ENCODE results near the gene EEF1AKMT3.

Gene EEF1AKMT3

DNA sequence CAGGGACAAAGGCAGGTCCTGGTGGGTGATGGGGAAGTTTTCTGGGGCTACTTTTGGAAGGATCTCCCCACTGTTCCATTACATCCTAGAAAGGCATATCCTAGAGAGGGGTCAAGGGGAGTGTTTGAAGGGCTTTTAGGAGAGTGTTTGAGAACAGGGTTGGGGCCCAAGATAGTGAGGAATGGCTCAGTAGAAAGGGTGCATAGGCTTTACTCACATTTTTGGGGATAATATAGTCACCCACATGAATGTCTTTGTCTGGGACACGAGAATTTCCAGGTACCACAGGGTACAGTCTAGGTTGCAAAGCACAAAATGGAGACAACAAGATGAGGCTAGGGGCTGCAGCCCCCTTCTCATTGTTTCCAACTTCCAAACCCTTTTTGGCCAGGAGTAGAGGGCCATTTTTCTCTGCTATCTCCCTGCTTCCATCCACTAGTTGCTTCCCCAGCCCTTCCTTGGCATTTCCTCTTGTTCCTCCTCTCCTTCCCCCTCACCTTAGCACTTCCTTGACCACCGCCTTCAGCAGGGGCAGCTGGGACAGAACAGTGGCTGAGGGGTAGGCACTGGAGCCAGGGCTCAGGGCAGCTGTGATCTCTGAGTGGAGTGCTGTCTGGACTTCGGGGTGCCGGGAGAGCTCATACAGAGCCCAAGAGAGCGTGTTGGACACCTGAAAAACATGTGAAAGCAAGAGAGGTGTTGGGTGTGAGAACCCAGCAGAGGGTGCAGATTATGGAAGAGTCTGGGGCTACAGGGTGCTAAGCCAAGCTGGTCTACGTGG, 8.3 kb upstream of the EEF1AKMT3 start:
- Histone ChIP-seq H3K4me3 (ENCODE audit: low read depth in 1 of 2, low read length in 2 of 2) (no peak overlapping the region), H3K9ac (ENCODE audit: low read length) (no peak overlapping the region), H3K4me1 (ENCODE audit: insufficient read depth, low read length) (peaks cover 29% of the 10 kb centered on the region), H3K27me3 (ENCODE audit: control insufficient read depth in 1 of 2, insufficient read depth in 2 of 2, low read length in 2 of 2) (peaks cover 40 to 52% of the 10 kb centered on the region in 2 donors), H3K27ac (ENCODE audit: low read depth, low read length) (no peak overlapping the region), H3K9me3 (ENCODE audit: low read length) (no peaks in the 10 kb centered on the region), H3K36me3 (ENCODE audit: insufficient read depth, low read length) (peaks cover 7% of the 10 kb centered on the region)

- Histone ChIP-seq H3K4me3 (ENCODE audit: low read depth in 1 of 2, low read length in 2 of 2) (peak overlapping the region in 1 of 2 donors; percentile 46), H3K9me3 (ENCODE audit: low read length) (no peaks in the 10 kb centered on the region), H3K27ac (ENCODE audit: low read depth, low read length) (no peak overlapping the region), H3K4me1 (ENCODE audit: insufficient read depth, low read length) (peaks cover 29% of the 10 kb centered on the region), H3K27me3 (ENCODE audit: control insufficient read depth in 1 of 2, insufficient read depth in 2 of 2, low read length in 2 of 2) (peaks cover 40 to 52% of the 10 kb centered on the region in 2 donors), H3K9ac (ENCODE audit: low read length) (no peak overlapping the region), H3K36me3 (ENCODE audit: insufficient read depth, low read length) (peaks cover 5% of the 10 kb centered on the region)
Measured at GRCh38 chr12:57764662-57765002, 7.8 kb upstream of the EEF1AKMT3 start.

DNA sequence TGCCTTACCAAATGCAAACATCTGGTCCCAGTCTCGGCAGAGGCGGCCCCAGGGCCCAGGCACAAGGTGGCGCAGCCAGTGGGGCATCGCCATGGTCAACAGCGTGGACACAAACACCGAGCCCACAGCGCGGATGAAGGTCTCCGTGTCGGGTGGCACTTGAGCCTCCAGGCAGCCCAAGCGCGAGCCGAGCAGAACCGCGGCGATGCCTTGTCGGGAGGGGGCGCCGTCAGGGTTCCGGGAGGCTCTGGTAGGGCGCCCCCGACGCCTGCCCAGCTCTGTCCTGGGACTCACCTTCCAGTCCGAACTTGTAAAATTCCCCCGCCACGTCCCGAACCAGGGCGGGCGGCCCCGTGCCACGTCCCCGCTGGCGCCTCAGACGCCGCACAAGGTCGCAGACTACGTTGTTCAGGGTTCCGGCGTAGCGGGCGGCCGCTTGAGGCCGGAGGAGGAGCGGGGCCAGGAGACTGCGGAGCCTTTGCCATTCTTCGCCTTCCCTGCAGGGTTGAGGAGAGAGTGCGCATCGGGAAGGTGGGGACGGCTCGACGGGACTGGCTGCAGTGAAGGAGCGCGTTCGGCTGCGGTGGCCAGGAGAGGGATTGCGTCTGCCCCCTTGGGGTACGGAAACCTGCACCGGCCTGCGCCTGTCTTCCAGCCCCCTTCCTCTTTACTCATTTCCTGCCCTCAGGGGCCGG, 7.3 kb upstream of the EEF1AKMT3 start:
- H3K4me3 ChIP-seq (ENCODE audit: low read depth in 1 of 2, low read length in 2 of 2): peak overlapping the region; percentile 1 to 46
- H3K4me1 ChIP-seq (ENCODE audit: insufficient read depth, low read length): peaks cover 29% of the 10 kb centered on the region
- peaks cover 40 to 52% of the 10 kb centered on the region in 2 donors for H3K27me3 ChIP-seq (ENCODE audit: control insufficient read depth in 1 of 2, insufficient read depth in 2 of 2, low read length in 2 of 2)
- H3K9me3 ChIP-seq (ENCODE audit: low read length): no peaks in the 10 kb centered on the region
- no peak overlapping the region for H3K27ac ChIP-seq (ENCODE audit: low read depth, low read length)
- no peak overlapping the region for H3K9ac ChIP-seq (ENCODE audit: low read length)
- peaks cover 5% of the 10 kb centered on the region for H3K36me3 ChIP-seq (ENCODE audit: insufficient read depth, low read length)

DNA sequence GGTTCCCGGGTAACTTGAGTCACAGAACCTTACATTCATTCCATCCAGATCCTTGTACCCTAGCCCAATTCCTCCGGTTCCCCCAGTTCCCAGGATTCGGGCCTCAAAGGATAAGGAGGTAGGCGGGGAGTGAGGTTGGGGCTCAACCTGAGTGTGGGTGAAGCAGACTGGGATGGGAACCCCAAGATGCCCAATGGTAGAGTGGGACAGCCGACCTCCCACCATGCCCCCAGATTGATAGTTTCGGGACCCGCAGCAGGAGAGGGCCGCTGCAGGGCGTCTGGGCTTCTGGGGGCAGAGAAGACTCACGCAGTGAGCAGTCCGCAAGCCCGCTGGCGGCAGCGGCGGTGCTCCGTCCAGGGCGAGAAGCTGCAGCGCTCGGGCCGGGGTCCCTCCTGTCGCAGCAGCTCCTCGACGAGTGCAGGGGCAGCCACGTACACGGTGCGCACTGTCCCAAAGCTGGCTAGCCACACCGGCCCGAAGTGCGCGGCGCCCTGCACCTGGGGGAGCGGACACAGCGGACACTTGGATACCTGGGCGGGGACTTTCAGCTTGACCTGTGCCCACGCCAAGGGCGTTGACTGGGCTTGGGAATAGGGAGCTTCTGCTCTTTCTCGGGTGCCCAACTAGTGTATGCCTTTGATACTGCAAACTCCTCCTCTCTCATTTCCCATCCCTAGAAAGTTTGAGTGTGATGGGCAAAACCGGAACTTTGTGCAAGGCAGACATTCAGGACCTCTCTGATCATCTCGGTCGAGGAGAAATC, 6.5 kb upstream of the EEF1AKMT3 start:
- Histone ChIP-seq H3K9ac (ENCODE audit: low read length) (no peak overlapping the region), H3K27ac (ENCODE audit: low read depth, low read length) (no peak overlapping the region), H3K9me3 (ENCODE audit: low read length) (no peaks in the 10 kb centered on the region), H3K27me3 (ENCODE audit: control insufficient read depth in 1 of 2, insufficient read depth in 2 of 2, low read length in 2 of 2) (peaks cover 40 to 48% of the 10 kb centered on the region in 2 donors), H3K4me1 (ENCODE audit: insufficient read depth, low read length) (peaks cover 29% of the 10 kb centered on the region), H3K36me3 (ENCODE audit: insufficient read depth, low read length) (peaks cover 5% of the 10 kb centered on the region), H3K4me3 (ENCODE audit: low read depth in 1 of 2, low read length in 2 of 2) (peak overlapping the region; percentile 15 to 46)

GRCh38 chr12:57766464-57767304, 5.7 kb upstream of the EEF1AKMT3 start, which contains the start of gene CYP27B1:
Gene CYP27B1 (minus strand): TSS chr12:57767078. CDS start chr12:57767041, 37 bp downstream.
- Histone ChIP-seq H3K4me3 (ENCODE audit: low read depth in 1 of 2, low read length in 2 of 2) (peak within 1 kb of the TSS; percentile 15 to 43), H3K27me3 (ENCODE audit: control insufficient read depth in 1 of 2, insufficient read depth in 2 of 2, low read length in 2 of 2) (peaks cover 40% of the 10 kb centered on the region in 2 donors), H3K4me1 (ENCODE audit: insufficient read depth, low read length) (peaks cover 29% of the 10 kb centered on the region), H3K9ac (ENCODE audit: low read length) (no peak within 1 kb of the TSS), H3K27ac (ENCODE audit: low read depth, low read length) (no peak within 1 kb of the TSS), H3K9me3 (ENCODE audit: low read length) (no peaks in the 10 kb centered on the region), H3K36me3 (ENCODE audit: insufficient read depth, low read length) (peaks cover 5% of the 10 kb centered on the region)

DNA sequence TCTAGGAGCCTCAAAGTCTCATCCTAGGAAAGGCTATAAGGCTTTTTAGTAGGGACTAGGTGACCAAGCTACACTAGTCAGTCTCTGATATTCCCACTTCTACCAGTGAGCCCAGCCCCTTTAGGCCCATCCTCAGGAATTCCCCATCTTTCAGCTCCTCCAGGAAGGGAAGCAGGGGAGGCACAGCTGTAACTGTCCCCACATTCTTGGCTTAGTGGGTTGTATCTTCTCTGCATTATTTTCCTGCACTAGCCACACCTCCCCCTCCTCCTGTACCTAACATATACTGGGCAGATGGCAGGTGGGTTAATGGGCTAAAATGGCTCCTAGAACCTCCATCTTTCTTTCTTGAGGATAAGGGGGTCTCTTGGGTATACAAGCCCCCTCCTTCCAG, 5.1 kb upstream of the EEF1AKMT3 start:
- Histone ChIP-seq H3K9me3 (ENCODE audit: low read length) (no peaks in the 10 kb centered on the region), H3K4me1 (ENCODE audit: insufficient read depth, low read length) (peaks cover 29% of the 10 kb centered on the region), H3K36me3 (ENCODE audit: insufficient read depth, low read length) (peaks cover 5% of the 10 kb centered on the region), H3K27me3 (ENCODE audit: control insufficient read depth in 1 of 2, insufficient read depth in 2 of 2, low read length in 2 of 2) (peaks cover 38 to 39% of the 10 kb centered on the region in 2 donors), H3K9ac (ENCODE audit: low read length) (no peak overlapping the region), H3K4me3 (ENCODE audit: low read depth in 1 of 2, low read length in 2 of 2) (no peak overlapping the region), H3K27ac (ENCODE audit: low read depth, low read length) (no peak overlapping the region)

DNA sequence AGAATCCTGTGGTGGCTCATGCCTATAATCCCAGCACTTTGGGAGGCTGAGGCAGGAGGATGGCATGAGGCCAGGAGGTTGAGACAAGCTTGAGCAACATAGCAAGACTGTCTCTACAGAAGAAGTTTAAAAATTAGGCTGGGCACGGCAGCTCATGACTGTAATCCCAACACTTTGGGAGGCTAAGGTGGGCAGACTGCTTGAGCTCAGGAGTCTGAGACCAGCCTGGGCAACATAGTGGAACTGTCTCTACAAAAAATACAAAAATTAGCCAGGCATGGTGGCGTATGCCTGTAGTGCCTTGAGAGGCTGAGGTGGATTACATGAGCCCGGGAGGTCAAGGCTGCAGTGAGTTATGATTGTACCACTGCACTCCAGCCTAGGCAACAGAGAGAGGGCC, 4.5 kb upstream of the EEF1AKMT3 start:
- Histone ChIP-seq H3K27ac (ENCODE audit: low read depth, low read length) (no peak overlapping the region), H3K4me1 (ENCODE audit: insufficient read depth, low read length) (peaks cover 29% of the 10 kb centered on the region)

GRCh38 chr12:57769594-57769993, 2.8 kb upstream of the EEF1AKMT3 start:
- Histone ChIP-seq H3K9ac (ENCODE audit: low read length) (no peak overlapping the region), H3K9me3 (ENCODE audit: low read length) (no peaks in the 10 kb centered on the region), H3K36me3 (ENCODE audit: insufficient read depth, low read length) (peaks cover 5% of the 10 kb centered on the region), H3K4me3 (ENCODE audit: low read depth in 1 of 2, low read length in 2 of 2) (no peak overlapping the region), H3K27ac (ENCODE audit: low read depth, low read length) (no peak overlapping the region), H3K27me3 (ENCODE audit: control insufficient read depth in 1 of 2, insufficient read depth in 2 of 2, low read length in 2 of 2) (peaks cover 16 to 17% of the 10 kb centered on the region in 2 donors), H3K4me1 (ENCODE audit: insufficient read depth, low read length) (peaks cover 31% of the 10 kb centered on the region)

More for the DNA sequence above, 4.5 kb upstream of the EEF1AKMT3 start:
- Histone ChIP-seq H3K36me3 (ENCODE audit: insufficient read depth, low read length) (peaks cover 5% of the 10 kb centered on the region), H3K9ac (ENCODE audit: low read length) (no peak overlapping the region), H3K4me3 (ENCODE audit: low read depth in 1 of 2, low read length in 2 of 2) (no peak overlapping the region), H3K9me3 (ENCODE audit: low read length) (no peaks in the 10 kb centered on the region), H3K27me3 (ENCODE audit: control insufficient read depth in 1 of 2, insufficient read depth in 2 of 2, low read length in 2 of 2) (peaks cover 33 to 34% of the 10 kb centered on the region in 2 donors)

GRCh38 chr12:57770734-57771133, 1.7 kb upstream of the EEF1AKMT3 start:
- peaks cover 5% of the 10 kb centered on the region for H3K36me3 ChIP-seq (ENCODE audit: insufficient read depth, low read length)
- H3K4me3 ChIP-seq (ENCODE audit: low read depth in 1 of 2, low read length in 2 of 2): no peak overlapping the region
- no peak overlapping the region for H3K27ac ChIP-seq (ENCODE audit: low read depth, low read length)
- H3K27me3 ChIP-seq (ENCODE audit: control insufficient read depth in 1 of 2, insufficient read depth in 2 of 2, low read length in 2 of 2): peaks cover 4 to 6% of the 10 kb centered on the region in 2 donors
- H3K4me1 ChIP-seq (ENCODE audit: insufficient read depth, low read length): peaks cover 19% of the 10 kb centered on the region
- no peaks in the 10 kb centered on the region for H3K9me3 ChIP-seq (ENCODE audit: low read length)
- no peak overlapping the region for H3K9ac ChIP-seq (ENCODE audit: low read length)

GRCh38 chr12:57771236-57771872, 1.1 kb upstream of the EEF1AKMT3 start:
- no peaks in the 10 kb centered on the region for H3K9me3 ChIP-seq (ENCODE audit: low read length)
- peaks cover 13% of the 10 kb centered on the region for H3K4me1 ChIP-seq (ENCODE audit: insufficient read depth, low read length)
- peak overlapping the region; percentile 72 to 82 for H3K4me3 ChIP-seq (ENCODE audit: low read depth in 1 of 2, low read length in 2 of 2)
- peaks cover 9% of the 10 kb centered on the region for H3K36me3 ChIP-seq (ENCODE audit: insufficient read depth, low read length)
- H3K27ac ChIP-seq (ENCODE audit: low read depth, low read length): peak overlapping the region; percentile 95
- H3K9ac ChIP-seq (ENCODE audit: low read length): peak overlapping the region; percentile 8
- peaks cover 0 to under 1% of the 10 kb centered on the region in 2 donors for H3K27me3 ChIP-seq (ENCODE audit: control insufficient read depth in 1 of 2, insufficient read depth in 2 of 2, low read length in 2 of 2)

Data from muscle layer of colon (tissue), 2 donors.